WTC11 (cell line): ENCODE measurements around the gene GPR18. TPM values are rescaled to one million over a fixed set of nuclear protein-coding genes. Genes with fewer than 3 reads are reported as not detected.

Experiments
- ATAC-seq: fragments of 200-7000 bp; cut with Tn5 transposase; 2 replicates; pipeline ENCODE4 v1.10.0; 2021; ENCODE audit warnings: mild to moderate bottlenecking, moderate library complexity
- CTCF ChIA-PET: fragments of 300-600 bp; sonication (Branson Sonifier 250); formaldehyde crosslinking; loops from one replicate; lab custom pipeline; 2021; ENCODE audit warnings: antibody characterized with exemption; lab: Charles Lee
- POLR2A ChIA-PET: fragments of 350-600 bp; sonication (Branson Sonifier 250); formaldehyde crosslinking; loops from one replicate; lab custom pipeline; 2021; ENCODE audit warnings: antibody characterized with exemption; lab: Charles Lee
- DNase-seq: peaks from one replicate; pipeline ENCODE4 v3.0.0; 2021; ENCODE audit warnings: low spot score
- H3K27ac Mint-ChIP-seq: 2 replicates; pipeline ENCODE4 v1.8.0; 2021; ENCODE audit warnings: mixed read lengths
- H3K27me3 Mint-ChIP-seq: 2 replicates; pipeline ENCODE4 v1.8.0; 2021; ENCODE audit warnings: low read depth, mild to moderate bottlenecking, moderate library complexity, mixed read lengths
- H3K36me3 Mint-ChIP-seq: 2 replicates; pipeline ENCODE4 v1.8.0; 2021; ENCODE audit warnings: mixed read lengths
- H3K4me1 Mint-ChIP-seq: 2 replicates; pipeline ENCODE4 v1.8.0; 2022; ENCODE audit warnings: mixed read lengths
- H3K4me3 Mint-ChIP-seq: 2 replicates; pipeline ENCODE4 v1.8.0; 2021; ENCODE audit warnings: mild to moderate bottlenecking, moderate library complexity, mixed read lengths
- H3K9me3 Mint-ChIP-seq: 2 replicates; pipeline ENCODE4 v1.8.0; 2021; ENCODE audit warnings: mixed read lengths
- EMX1 ChIP-seq: fragments of 250-450 bp; sonication (Bioruptor Pico); IDR thresholded peaks from 2 replicates; pipeline ENCODE4 v1.8.0; 2021; ENCODE audit warnings: mild to moderate bottlenecking
- ESRRA ChIP-seq: sonication (generic); formaldehyde crosslinking; IDR thresholded peaks from 2 replicates; pipeline ENCODE4 v1.8.1; 2022; ENCODE audit warnings: mild to moderate bottlenecking, missing genetic modification reagents, borderline replicate concordance
- FOXJ3 ChIP-seq: sonication (generic); formaldehyde crosslinking; IDR thresholded peaks from 2 replicates; pipeline ENCODE4 v1.9.0; 2021; ENCODE audit warnings: missing genetic modification reagents, mild to moderate bottlenecking, borderline replicate concordance
- FOXP1 ChIP-seq: sonication (generic); formaldehyde crosslinking; IDR thresholded peaks from 2 replicates; pipeline ENCODE4 v1.8.0; 2022; ENCODE audit warnings: missing genetic modification reagents, mild to moderate bottlenecking, moderate library complexity, borderline replicate concordance
- HMGA2 ChIP-seq: fragments of 250-450 bp; sonication (Bioruptor Pico); IDR thresholded peaks from 2 replicates; pipeline ENCODE4 v1.4.0; 2021; ENCODE audit warnings: mild to moderate bottlenecking, moderate library complexity
- NR1H2 ChIP-seq: sonication (generic); formaldehyde crosslinking; IDR thresholded peaks from 2 replicates; pipeline ENCODE4 v1.9.0; 2021; ENCODE audit warnings: mild to moderate bottlenecking, moderate library complexity, missing genetic modification reagents
- NR3C1 ChIP-seq: sonication (generic); formaldehyde crosslinking; conservative IDR thresholded peaks from 2 replicates; pipeline ENCODE4 v1.8.1; 2023; ENCODE audit warnings: low read depth, mild to moderate bottlenecking, missing genetic modification reagents
- RORB ChIP-seq: fragments of 250-450 bp; sonication (Bioruptor Pico); IDR thresholded peaks from 2 replicates; pipeline ENCODE4 v1.9.0; 2021; ENCODE audit warnings: mild to moderate bottlenecking
- SMAD3 ChIP-seq: sonication (generic); formaldehyde crosslinking; IDR thresholded peaks from 2 replicates; pipeline ENCODE4 v1.8.0; 2022; ENCODE audit warnings: missing genetic modification reagents, mild to moderate bottlenecking, borderline replicate concordance
- SMAD4 ChIP-seq: sonication (generic); formaldehyde crosslinking; IDR thresholded peaks from 2 replicates; pipeline ENCODE4 v1.8.0; 2022; ENCODE audit warnings: mild to moderate bottlenecking, missing genetic modification reagents
- SOX15 ChIP-seq: fragments of 250-450 bp; sonication (Bioruptor Pico); IDR thresholded peaks from 2 replicates; pipeline ENCODE4 v1.9.0; 2021; ENCODE audit warnings: mild to moderate bottlenecking
- SP1 ChIP-seq: sonication (generic); formaldehyde crosslinking; conservative IDR thresholded peaks from 2 replicates; pipeline ENCODE4 v1.8.1; 2022; ENCODE audit warnings: missing genetic modification reagents
- TEAD4 ChIP-seq: sonication (generic); formaldehyde crosslinking; IDR thresholded peaks from 2 replicates; pipeline ENCODE4 v1.8.0; 2022; ENCODE audit warnings: mild to moderate bottlenecking, missing genetic modification reagents
- TP53 ChIP-seq: sonication (generic); formaldehyde crosslinking; IDR thresholded peaks from 2 replicates; pipeline ENCODE4 v1.8.1; 2023; ENCODE audit warnings: mild to moderate bottlenecking, missing genetic modification reagents
- ZNF138 ChIP-seq: sonication (generic); formaldehyde crosslinking; conservative IDR thresholded peaks from 2 replicates; pipeline ENCODE4 v1.8.1; 2022; ENCODE audit warnings: mild to moderate bottlenecking, moderate library complexity, missing genetic modification reagents
- ZNF317 ChIP-seq: sonication (generic); formaldehyde crosslinking; IDR thresholded peaks from 2 replicates; pipeline ENCODE4 v1.8.1; 2023; ENCODE audit warnings: low read depth, mild to moderate bottlenecking, moderate library complexity, missing genetic modification reagents, borderline replicate concordance
- total RNA-seq: library from RNA; stranded (reverse); gene quantifications from 3 replicates; pipeline ENCODE4 v1.2.3, GENCODE V29; 2021
- TF ChIP-seq, protein P1 (sequence below): sonication (generic); formaldehyde crosslinking; IDR thresholded peaks from 2 replicates; pipeline ENCODE4 v1.8.1; 2023; ENCODE audit warnings: mild to moderate bottlenecking, missing genetic modification reagents, moderate library complexity
- TF ChIP-seq, protein P2 (sequence below): sonication (generic); formaldehyde crosslinking; IDR thresholded peaks from 2 replicates; pipeline ENCODE4 v1.8.1; 2022; ENCODE audit warnings: missing genetic modification reagents, borderline replicate concordance
- TF ChIP-seq, protein P3 (sequence below): fragments of 250-450 bp; sonication (Bioruptor Pico); IDR thresholded peaks from 2 replicates; pipeline ENCODE4 v1.9.0; 2021; ENCODE audit warnings: moderate library complexity, mild to moderate bottlenecking, inconsistent platforms, borderline replicate concordance
- TF ChIP-seq, protein P4 (sequence below): sonication (generic); formaldehyde crosslinking; IDR thresholded peaks from 2 replicates; pipeline ENCODE4 v1.8.1; 2023; ENCODE audit warnings: mild to moderate bottlenecking, missing genetic modification reagents
- TF ChIP-seq, protein P5 (sequence below): sonication (generic); formaldehyde crosslinking; IDR thresholded peaks from 2 replicates; pipeline ENCODE4 v1.8.0; 2022; ENCODE audit warnings: mild to moderate bottlenecking, missing genetic modification reagents

The GPR18 gene
- total RNA-seq, 1 experiment from 2014 or later: 0.09 TPM

DNA sequence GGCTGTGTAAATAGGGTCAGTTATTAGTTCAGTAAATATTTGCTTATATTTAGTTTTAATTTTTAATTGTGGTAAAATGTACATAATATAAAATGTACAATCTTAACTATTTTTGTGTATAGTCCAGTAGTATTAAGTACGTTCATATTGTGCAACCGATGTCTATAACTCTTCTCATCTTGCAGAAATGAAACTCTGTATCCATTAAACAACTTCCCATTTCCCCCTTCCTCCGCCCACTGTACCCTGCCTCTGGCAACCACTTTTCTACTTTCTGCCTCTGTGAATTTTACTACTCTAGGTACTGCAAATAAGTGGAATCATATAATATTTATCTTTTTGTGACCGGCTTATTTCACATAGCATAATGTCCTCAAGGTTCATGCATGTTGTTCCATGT, 33.1 kb downstream of the GPR18 start:
- TF ChIP-seq ZNF317 (CRISPR knock-in tag) (no peak), TEAD4 (CRISPR knock-in tag) (no peak), ESRRA (CRISPR knock-in tag) (no peak), SMAD3 (CRISPR knock-in tag) (no peak), HMGA2 (CRISPR knock-in tag) (no peak), NR3C1 (CRISPR knock-in tag) (no peak), EMX1 (CRISPR knock-in tag) (no peak), FOXP1 (CRISPR knock-in tag) (no peak), SP1 (CRISPR knock-in tag) (no peak), SMAD4 (CRISPR knock-in tag) (no peak), RORB (CRISPR knock-in tag) (no peak), TP53 (CRISPR knock-in tag) (no peak), FOXJ3 (CRISPR knock-in tag) (no peak)
- TF ChIP-seq, protein P1, sequence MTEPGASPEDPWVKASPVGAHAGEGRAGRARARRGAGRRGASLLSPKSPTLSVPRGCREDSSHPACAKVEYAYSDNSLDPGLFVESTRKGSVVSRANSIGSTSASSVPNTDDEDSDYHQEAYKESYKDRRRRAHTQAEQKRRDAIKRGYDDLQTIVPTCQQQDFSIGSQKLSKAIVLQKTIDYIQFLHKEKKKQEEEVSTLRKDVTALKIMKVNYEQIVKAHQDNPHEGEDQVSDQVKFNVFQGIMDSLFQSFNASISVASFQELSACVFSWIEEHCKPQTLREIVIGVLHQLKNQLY (CRISPR knock-in tag): no peak
- TF ChIP-seq, protein P2, sequence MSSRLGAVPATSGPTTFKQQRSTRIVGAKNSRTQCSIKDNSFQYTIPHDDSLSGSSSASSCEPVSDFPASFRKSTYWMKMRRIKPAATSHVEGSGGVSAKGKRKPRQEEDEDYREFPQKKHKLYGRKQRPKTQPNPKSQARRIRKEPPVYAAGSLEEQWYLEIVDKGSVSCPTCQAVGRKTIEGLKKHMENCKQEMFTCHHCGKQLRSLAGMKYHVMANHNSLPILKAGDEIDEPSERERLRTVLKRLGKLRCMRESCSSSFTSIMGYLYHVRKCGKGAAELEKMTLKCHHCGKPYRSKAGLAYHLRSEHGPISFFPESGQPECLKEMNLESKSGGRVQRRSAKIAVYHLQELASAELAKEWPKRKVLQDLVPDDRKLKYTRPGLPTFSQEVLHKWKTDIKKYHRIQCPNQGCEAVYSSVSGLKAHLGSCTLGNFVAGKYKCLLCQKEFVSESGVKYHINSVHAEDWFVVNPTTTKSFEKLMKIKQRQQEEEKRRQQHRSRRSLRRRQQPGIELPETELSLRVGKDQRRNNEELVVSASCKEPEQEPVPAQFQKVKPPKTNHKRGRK: no peak
- TF ChIP-seq, protein P3, sequence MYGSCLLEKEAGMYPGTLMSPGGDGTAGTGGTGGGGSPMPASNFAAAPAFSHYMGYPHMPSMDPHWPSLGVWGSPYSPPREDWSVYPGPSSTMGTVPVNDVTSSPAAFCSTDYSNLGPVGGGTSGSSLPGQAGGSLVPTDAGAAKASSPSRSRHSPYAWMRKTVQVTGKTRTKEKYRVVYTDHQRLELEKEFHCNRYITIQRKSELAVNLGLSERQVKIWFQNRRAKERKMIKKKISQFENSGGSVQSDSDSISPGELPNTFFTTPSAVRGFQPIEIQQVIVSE (CRISPR knock-in tag): no peak
- ATAC-seq: no peak
- CTCF ChIA-PET: no interaction called here
- no peak for DNase-seq
- H3K27me3 Mint-ChIP-seq: no peaks in the 10 kb centered on the region
- H3K36me3 Mint-ChIP-seq: peaks cover 8% of the 10 kb centered on the region
- POLR2A ChIA-PET: no interaction called here
- peaks cover 33% of the 10 kb centered on the region for H3K4me1 Mint-ChIP-seq
- H3K9me3 Mint-ChIP-seq: peaks cover 4% of the 10 kb centered on the region; the same call in 1 of the 2 replicates
- H3K27ac Mint-ChIP-seq: no peak overlapping the region
- H3K4me3 Mint-ChIP-seq: no peak overlapping the region

DNA sequence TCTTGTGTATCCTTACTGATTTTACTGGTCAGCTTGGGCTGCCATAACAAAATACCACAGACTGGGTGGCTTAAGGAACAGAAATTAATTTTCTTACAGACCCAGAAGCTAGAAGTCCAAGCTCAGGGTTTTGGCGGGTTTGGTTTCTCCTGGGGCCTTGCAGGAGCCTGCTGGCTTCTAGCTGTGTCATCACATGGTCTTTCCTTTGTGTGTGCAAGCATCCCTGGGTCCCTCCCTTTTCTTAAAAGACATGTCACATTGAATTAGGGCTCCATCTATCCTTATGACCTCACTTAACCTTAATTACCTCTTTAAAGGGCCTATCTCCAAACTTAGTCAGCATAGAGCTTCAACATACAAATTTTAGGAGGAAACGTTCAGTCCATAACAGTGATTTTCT, 34.2 kb downstream of the GPR18 start:
- ChIA-PET POLR2A (no interaction called here), CTCF (interaction anchor here (1.0 kb wide), 1 partner anchor 42 kb away, joined by 3 read pairs; no protein-coding TSS in a partner anchor)
- H3K27me3 Mint-ChIP-seq: no peaks in the 10 kb centered on the region
- TF ChIP-seq ZNF138 (CRISPR knock-in tag) (no peak), NR1H2 (CRISPR knock-in tag) (no peak), SOX15 (CRISPR knock-in tag) (no peak)
- TF ChIP-seq, protein P4, sequence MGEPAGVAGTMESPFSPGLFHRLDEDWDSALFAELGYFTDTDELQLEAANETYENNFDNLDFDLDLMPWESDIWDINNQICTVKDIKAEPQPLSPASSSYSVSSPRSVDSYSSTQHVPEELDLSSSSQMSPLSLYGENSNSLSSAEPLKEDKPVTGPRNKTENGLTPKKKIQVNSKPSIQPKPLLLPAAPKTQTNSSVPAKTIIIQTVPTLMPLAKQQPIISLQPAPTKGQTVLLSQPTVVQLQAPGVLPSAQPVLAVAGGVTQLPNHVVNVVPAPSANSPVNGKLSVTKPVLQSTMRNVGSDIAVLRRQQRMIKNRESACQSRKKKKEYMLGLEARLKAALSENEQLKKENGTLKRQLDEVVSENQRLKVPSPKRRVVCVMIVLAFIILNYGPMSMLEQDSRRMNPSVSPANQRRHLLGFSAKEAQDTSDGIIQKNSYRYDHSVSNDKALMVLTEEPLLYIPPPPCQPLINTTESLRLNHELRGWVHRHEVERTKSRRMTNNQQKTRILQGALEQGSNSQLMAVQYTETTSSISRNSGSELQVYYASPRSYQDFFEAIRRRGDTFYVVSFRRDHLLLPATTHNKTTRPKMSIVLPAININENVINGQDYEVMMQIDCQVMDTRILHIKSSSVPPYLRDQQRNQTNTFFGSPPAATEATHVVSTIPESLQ (CRISPR knock-in tag): no peak
- TF ChIP-seq, protein P5, sequence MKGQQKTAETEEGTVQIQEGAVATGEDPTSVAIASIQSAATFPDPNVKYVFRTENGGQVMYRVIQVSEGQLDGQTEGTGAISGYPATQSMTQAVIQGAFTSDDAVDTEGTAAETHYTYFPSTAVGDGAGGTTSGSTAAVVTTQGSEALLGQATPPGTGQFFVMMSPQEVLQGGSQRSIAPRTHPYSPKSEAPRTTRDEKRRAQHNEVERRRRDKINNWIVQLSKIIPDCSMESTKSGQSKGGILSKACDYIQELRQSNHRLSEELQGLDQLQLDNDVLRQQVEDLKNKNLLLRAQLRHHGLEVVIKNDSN (CRISPR knock-in tag): no peak
- DNase-seq (no peak), ATAC-seq (no peak)
- H3K4me3 Mint-ChIP-seq: no peak overlapping the region
- peaks cover 8% of the 10 kb centered on the region for H3K36me3 Mint-ChIP-seq
- H3K4me1 Mint-ChIP-seq: peaks cover 29% of the 10 kb centered on the region
- H3K27ac Mint-ChIP-seq: no peak overlapping the region
- peaks cover 4% of the 10 kb centered on the region; the same call in 1 of the 2 replicates for H3K9me3 Mint-ChIP-seq
